SK-N-SH (cell line): ENCODE measurements around the gene FOSB. TPM values are rescaled to one million over a fixed set of nuclear protein-coding genes. Genes with fewer than 3 reads are reported as not detected.

ENCODE experiments used
- CTCF ChIA-PET: fragments of 300-600, 350-600 bp; formaldehyde crosslinking; extraction: SDS; loops from one replicate; lab custom pipeline; 2021; lab: Yijun Ruan, JAX
- POLR2A ChIA-PET: fragments of 350-600 bp; sonication (Branson Sonifier 250); formaldehyde crosslinking; extraction: SDS; loops from one replicate; lab custom pipeline; 2020; ENCODE audit warnings: antibody characterized with exemption, inconsistent platforms; lab: Yijun Ruan, JAX
- DNase-seq: peaks from one replicate; pipeline ENCODE4 v3.0.0; 2012
- H2AFZ ChIP-seq: fragments of 200-600 bp; sonication (generic); 2 replicates; pipeline ENCODE4 v1.8.1; 2016; ENCODE audit warnings: antibody characterized with exemption, mild to moderate bottlenecking, low read depth
- H3F3A ChIP-seq: fragments of 200-600 bp; sonication (generic); replicated peaks from 2 replicates; pipeline ENCODE3; 2016; ENCODE audit warnings: antibody characterized with exemption, mild to moderate bottlenecking; ENCODE audit not compliant: insufficient read depth
- H3K27ac ChIP-seq, 2 experiments: fragments of 200-500 bp in 1 of 2; fragments of 200-600 bp in 1 of 2; sonication (Bioruptor generic) in 1 of 2; sonication (generic), shearing (Covaris generic) in 1 of 2; 2 replicates each; pipeline versions ENCODE4 v1.5.1 to v1.6.1; 2014 to 2016; ENCODE audit warnings: low read depth in 2 of 2, inconsistent platforms in 1 of 2, low read length in 1 of 2, mild to moderate bottlenecking in 1 of 2, mixed read lengths in 1 of 2
- H3K27me3 ChIP-seq: fragments of 200-600 bp; sonication (generic), shearing (Covaris generic); 2 replicates; pipeline ENCODE4 v1.6.1; 2016; ENCODE audit warnings: mixed run types; ENCODE audit not compliant: insufficient read depth
- H3K36me3 ChIP-seq, 2 experiments: fragments of 200-500 bp in 1 of 2; fragments of 200-600 bp in 1 of 2; sonication (Bioruptor generic) in 1 of 2; sonication (generic) in 1 of 2; replicated peaks in 1 of 2; 2 replicates each; pipeline versions ENCODE3 to v1.5.1; 2014 to 2016; ENCODE audit warnings: low read length in 1 of 2, mild to moderate bottlenecking in 1 of 2; ENCODE audit not compliant: insufficient read depth in 2 of 2, control insufficient read depth in 1 of 2
- H3K4me1 ChIP-seq, 2 experiments: fragments of 200-500 bp in 1 of 2; fragments of 200-600 bp in 1 of 2; sonication (Bioruptor generic) in 1 of 2; sonication (generic), shearing (Covaris generic) in 1 of 2; 2 replicates each; pipeline versions ENCODE4 v1.5.1 to v1.6.1; 2014 to 2016; ENCODE audit warnings: low read depth in 1 of 2, low read length in 1 of 2, mixed run types in 1 of 2; ENCODE audit not compliant: insufficient read depth in 2 of 2, control insufficient read depth in 1 of 2
- H3K4me2 ChIP-seq: fragments of 200-600 bp; sonication (generic), shearing (Covaris generic); 2 replicates; pipeline ENCODE4 v1.6.1; 2017; ENCODE audit warnings: mixed run types
- H3K4me3 ChIP-seq, 2 experiments: fragments of 200-500 bp in 1 of 2; fragments of 200-600 bp in 1 of 2; sonication (Bioruptor generic) in 1 of 2; sonication (generic), shearing (Covaris generic) in 1 of 2; 2 replicates each; pipeline versions ENCODE4 v1.5.1 to v1.8.1; 2014 to 2016; ENCODE audit warnings: low read depth in 2 of 2, inconsistent platforms in 1 of 2, low read length in 1 of 2, mild to moderate bottlenecking in 1 of 2, mixed read lengths in 1 of 2, moderate library complexity in 1 of 2
- H3K79me2 ChIP-seq: fragments of 200-600 bp; sonication (generic); 2 replicates; pipeline ENCODE4 v1.8.1; 2017; ENCODE audit warnings: mild to moderate bottlenecking; ENCODE audit not compliant: insufficient read depth
- H3K9ac ChIP-seq: fragments of 200-600 bp; sonication (generic); 2 replicates; pipeline ENCODE4 v1.6.1; 2017; ENCODE audit warnings: mixed run types
- H3K9me2 ChIP-seq: fragments of 200-600 bp; sonication (generic); 2 replicates; pipeline ENCODE4 v1.6.1; 2017; ENCODE audit warnings: mixed run types
- H3K9me3 ChIP-seq: fragments of 200-600 bp; sonication (generic); 2 replicates; pipeline ENCODE4 v1.6.1; 2017; ENCODE audit warnings: mixed run types, mild to moderate bottlenecking, moderate library complexity
- H4K20me1 ChIP-seq: fragments of 200-600 bp; sonication (generic); 2 replicates; pipeline ENCODE4 v1.6.1; 2017; ENCODE audit warnings: mild to moderate bottlenecking, mixed run types; ENCODE audit not compliant: insufficient read depth
- CHD2 ChIP-seq: fragments of 150-350 bp; IDR thresholded peaks from 2 replicates; pipeline ENCODE4 v1.6.1; 2018; ENCODE audit warnings: low read length; ENCODE audit not compliant: partially characterized antibody
- EP300 ChIP-seq, 2 experiments: IDR thresholded peaks; 2 replicates each; pipeline versions ENCODE4 v1.4.0 to v1.6.1; 2012; ENCODE audit warnings: borderline replicate concordance in 1 of 2, low read depth in 1 of 2, low read length in 1 of 2
- FOSL2 ChIP-seq: IDR thresholded peaks from 2 replicates; pipeline ENCODE4 v1.4.0; 2012; ENCODE audit warnings: low read depth, mild to moderate bottlenecking, moderate library complexity, borderline replicate concordance
- FOXJ3 ChIP-seq: sonication (generic); formaldehyde crosslinking; IDR thresholded peaks from 2 replicates; pipeline ENCODE4 v1.5.1; 2020; ENCODE audit warnings: mild to moderate bottlenecking, missing genetic modification reagents
- FOXM1 ChIP-seq: IDR thresholded peaks from 2 replicates; pipeline ENCODE4 v1.4.0; 2012; ENCODE audit warnings: low read depth, mild to moderate bottlenecking
- GABPA ChIP-seq: IDR thresholded peaks from 2 replicates; pipeline ENCODE4 v1.4.0; 2012; ENCODE audit warnings: low read depth, mild to moderate bottlenecking
- GATA2 ChIP-seq: sonication (generic); formaldehyde crosslinking; IDR thresholded peaks from 2 replicates; pipeline ENCODE4 v1.5.0; 2020; ENCODE audit warnings: mild to moderate bottlenecking, missing genetic modification reagents
- IRF3 ChIP-seq: fragments of 150-350 bp; IDR thresholded peaks from 2 replicates; pipeline ENCODE4 v1.6.1; 2016; ENCODE audit warnings: mild to moderate bottlenecking, low read depth, low read length
- MEF2A ChIP-seq: IDR thresholded peaks from 2 replicates; pipeline ENCODE4 v1.4.0; 2012; ENCODE audit warnings: low read depth, borderline replicate concordance
- NFIC ChIP-seq: IDR thresholded peaks from 2 replicates; pipeline ENCODE4 v1.4.0; 2012; ENCODE audit warnings: borderline replicate concordance
- PBX3 ChIP-seq: IDR thresholded peaks from 2 replicates; pipeline ENCODE4; 2012
- POLR2AphosphoS5 ChIP-seq: IDR thresholded peaks from 2 replicates; pipeline ENCODE4 v1.6.1; 2012; ENCODE audit warnings: low read depth, low read length
- REST ChIP-seq: IDR thresholded peaks from 2 replicates; pipeline ENCODE4 v1.6.1; 2012; ENCODE audit warnings: mild to moderate bottlenecking, low read depth, low read length, moderate library complexity
- SMC3 ChIP-seq: IDR thresholded peaks from 2 replicates; pipeline ENCODE4 v1.6.1; 2012; ENCODE audit warnings: low read depth, low read length, improper control_type of control experiment
- TAF1 ChIP-seq: IDR thresholded peaks from 2 replicates; pipeline ENCODE4 v1.6.1; 2012; ENCODE audit warnings: low read depth, mild to moderate bottlenecking, low read length, moderate library complexity, borderline replicate concordance
- TEAD4 ChIP-seq: IDR thresholded peaks from 2 replicates; pipeline ENCODE4 v1.4.0; 2012; ENCODE audit warnings: mild to moderate bottlenecking, borderline replicate concordance; ENCODE audit not compliant: insufficient read depth
- WGBS: methylation state at CpG from one replicate; pipeline ENCODE4 v1.1.6; 2017; ENCODE audit warnings: low lambda C conversion rate; 5-methylcytosine and 5-hydroxymethylcytosine counted together
- polyA plus RNA-seq, 3 experiments: library from polyadenylated mRNA; depleted of rRNA; stranded (reverse); fragments of >200 nt; gene quantifications; 2 replicates each; pipeline ENCODE4 v1.2.3, GENCODE V29; 2012

The FOSB gene
- polyA plus RNA-seq, 1 of the 3 experiments (the other 2 are of a cell fraction), result 78.2 TPM

GRCh38 chr19:45457776-45458175 is 10.0 kb upstream of the FOSB start:
- H3K27ac ChIP-seq, result no peak overlapping the region
- peaks cover 15% of the 10 kb centered on the region for H3F3A ChIP-seq
- H3K4me3 ChIP-seq, result no peak overlapping the region
- no peaks in the 10 kb centered on the region for H3K79me2 ChIP-seq
- H3K9me2 ChIP-seq, result no peaks in the 10 kb centered on the region
- H3K9me3 ChIP-seq, result no peaks in the 10 kb centered on the region
- H3K27me3 ChIP-seq, result no peaks in the 10 kb centered on the region; the same call in 1 of the 2 replicates
- H3K4me1 ChIP-seq, result peaks cover 12% of the 10 kb centered on the region in 2 experiments; a peak in 2 of 4 replicates
- no peak overlapping the region for H2AFZ ChIP-seq
- H3K36me3 ChIP-seq, result no peaks in the 10 kb centered on the region
- ChIA-PET POLR2A (no interaction called here), CTCF (interaction anchor here (0.9 to 3.2 kb wide), 2 partner anchors 18 to 21 kb away, joined by 4 to 20 read pairs; no protein-coding TSS in a partner anchor)
- H3K4me2 ChIP-seq, result no peak overlapping the region
- no peak overlapping the region for H3K9ac ChIP-seq
- no peak for DNase-seq
- TF ChIP-seq TEAD4 (no peak), FOXM1 (no peak), POLR2AphosphoS5 (no peak), FOSL2 (no peak), FOXJ3 (CRISPR knock-in tag) (no peak), REST (no peak), SMC3 (no peak), NFIC (no peak), CHD2 (no peak)
- no peaks in the 10 kb centered on the region for H4K20me1 ChIP-seq

GRCh38 chr19:45460807-45461347 is 6.9 kb upstream of the FOSB start:
- Histone ChIP-seq H3F3A (peaks cover 19% of the 10 kb centered on the region), H3K4me3 (no peak overlapping the region), H2AFZ (no peak overlapping the region), H3K9me2 (no peaks in the 10 kb centered on the region), H3K79me2 (no peaks in the 10 kb centered on the region), H3K27ac (no peak overlapping the region), H3K36me3 (no peaks in the 10 kb centered on the region), H3K4me2 (no peak overlapping the region)
- POLR2A ChIA-PET, result no interaction called here
- CTCF ChIA-PET, result interaction anchor here (1.5 to 27.6 kb wide), 3 partner anchors 10 to 18 kb away, joined by 3 to 870 read pairs (median 5); no protein-coding TSS in a partner anchor
- TF ChIP-seq MEF2A (no peak), IRF3 (no peak), PBX3 (no peak), TEAD4 (no peak), CHD2 (no peak), GABPA (no peak), EP300 (IDR thresholded peaks at IDR 0.05; ENCODE audit: borderline replicate concordance in 1 of 2, low read depth in 1 of 2, low read length in 1 of 2) (no peak), TAF1 (no peak), GATA2 (CRISPR knock-in tag) (no peak), POLR2AphosphoS5 (no peak), REST (no peak)
- TF ChIP-seq, all 33 proteins: peak for 0
- no peak for DNase-seq
- Histone ChIP-seq H3K27me3 (no peaks in the 10 kb centered on the region; the same call in 1 of the 2 replicates), H3K9ac (no peak overlapping the region), H4K20me1 (no peaks in the 10 kb centered on the region), H3K4me1 (peaks cover 5 to 6% of the 10 kb centered on the region in 2 experiments; a peak in 2 of 4 replicates), H3K9me3 (no peaks in the 10 kb centered on the region)
- WGBS, result 53% methylated on average over 5 of the region's 8 CpGs
